Spleen (tissue), 7 donors: ENCODE results near the gene ENOX1.

ENCODE experiments used
- POLR2AphosphoS5 ChIP-seq, 3 donors: sonication (generic); formaldehyde crosslinking; IDR thresholded peaks; one replicate each; pipeline ENCODE4 v1.5.1; 2017; ENCODE audit warnings: antibody characterized with exemption in 3 of 3
- TF ChIP-seq, protein P1 (sequence below), 11 experiments: fragments of 200-600 bp in 7 of 11; fragments of 450-650 bp in 4 of 11; sonication (generic) in 4 of 11; IDR thresholded peaks in 8 of 11; conservative IDR thresholded peaks in 3 of 11; 1 replicate in 7 of 11; 2 replicates in 4 of 11; pipeline versions ENCODE4 v1.4.0 to v1.8.0; 2016 to 2021; ENCODE audit warnings: antibody characterized with exemption in 11 of 11, inconsistent platforms in 4 of 11, mild to moderate bottlenecking in 1 of 11
- donor health status: DM: no; HTN: no; CAD: no; lungs with moderate emphysema.
- donor health status: DM: no; HTN: no; CAD: no.
- donor health status: DM: no; HTN: no; CAD: no.

DNA sequence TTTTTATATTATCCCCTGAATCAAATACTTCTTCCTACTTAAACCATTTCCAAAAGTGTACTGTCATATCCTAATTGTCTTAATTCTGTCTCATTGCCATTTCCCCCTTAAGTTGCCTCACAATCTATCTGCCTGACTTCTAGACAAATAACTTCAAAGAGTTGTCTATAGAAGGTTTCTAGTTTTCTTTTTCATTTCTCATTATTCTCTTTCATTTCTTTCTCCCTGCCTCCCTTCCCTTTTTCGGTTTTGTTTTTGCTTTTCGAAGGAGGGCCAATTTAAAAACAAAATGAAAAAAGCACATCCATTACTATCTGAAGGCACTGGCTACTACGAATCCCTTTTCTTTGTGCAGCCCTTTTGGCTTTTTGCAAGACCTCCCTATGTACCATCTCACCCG lies 396.2 kb downstream of the ENOX1 start:
- TF ChIP-seq POLR2AphosphoS5 (IDR thresholded peaks at IDR 0.05): no peak
- TF ChIP-seq, protein P1, sequence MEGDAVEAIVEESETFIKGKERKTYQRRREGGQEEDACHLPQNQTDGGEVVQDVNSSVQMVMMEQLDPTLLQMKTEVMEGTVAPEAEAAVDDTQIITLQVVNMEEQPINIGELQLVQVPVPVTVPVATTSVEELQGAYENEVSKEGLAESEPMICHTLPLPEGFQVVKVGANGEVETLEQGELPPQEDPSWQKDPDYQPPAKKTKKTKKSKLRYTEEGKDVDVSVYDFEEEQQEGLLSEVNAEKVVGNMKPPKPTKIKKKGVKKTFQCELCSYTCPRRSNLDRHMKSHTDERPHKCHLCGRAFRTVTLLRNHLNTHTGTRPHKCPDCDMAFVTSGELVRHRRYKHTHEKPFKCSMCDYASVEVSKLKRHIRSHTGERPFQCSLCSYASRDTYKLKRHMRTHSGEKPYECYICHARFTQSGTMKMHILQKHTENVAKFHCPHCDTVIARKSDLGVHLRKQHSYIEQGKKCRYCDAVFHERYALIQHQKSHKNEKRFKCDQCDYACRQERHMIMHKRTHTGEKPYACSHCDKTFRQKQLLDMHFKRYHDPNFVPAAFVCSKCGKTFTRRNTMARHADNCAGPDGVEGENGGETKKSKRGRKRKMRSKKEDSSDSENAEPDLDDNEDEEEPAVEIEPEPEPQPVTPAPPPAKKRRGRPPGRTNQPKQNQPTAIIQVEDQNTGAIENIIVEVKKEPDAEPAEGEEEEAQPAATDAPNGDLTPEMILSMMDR (IDR thresholded peaks at IDR 0.05 in 8 of 11, conservative IDR thresholded peaks at IDR 0.05 in 3 of 11): no peak
